Uterus (tissue), 4 donors: ENCODE measurements around the gene CHCHD4. TPM values are rescaled to one million over a fixed set of nuclear protein-coding genes. Genes with fewer than 3 reads are reported as not detected.

Experiments
- DNase-seq, 2 donors: peaks; one replicate each; pipeline ENCODE4 v3.0.0-alpha.2; 2019 to 2020
- H3K27ac ChIP-seq, 2 donors: fragments of 200-600 bp; sonication (generic); 1 replicate in 1 of 2; 2 replicates in 1 of 2; pipeline ENCODE4 v1.5.1; 2016 to 2018
- H3K27me3 ChIP-seq, 2 donors: fragments of 200-600 bp; sonication (generic); one replicate each; pipeline ENCODE4 v1.5.1; 2018 to 2019; ENCODE audit warnings: control low read depth in 1 of 2
- H3K36me3 ChIP-seq, 2 donors: fragments of 200-600 bp; sonication (generic); one replicate each; pipeline ENCODE4 v1.5.1; 2019; ENCODE audit warnings: control low read depth in 1 of 2
- H3K4me1 ChIP-seq, 2 donors: fragments of 200-600 bp; sonication (generic); one replicate each; pipeline ENCODE4 v1.5.1; 2018 to 2019; ENCODE audit warnings: control low read depth in 1 of 2
- H3K4me3 ChIP-seq, 2 donors: fragments of 200-600 bp; sonication (generic); 1 replicate in 1 of 2; 2 replicates in 1 of 2; pipeline ENCODE4 v1.5.1; 2018 to 2019; ENCODE audit warnings: mild to moderate bottlenecking in 1 of 2
- H3K9me3 ChIP-seq, 2 donors: fragments of 200-600 bp; sonication (generic); one replicate each; pipeline ENCODE4 v1.5.1; 2019; ENCODE audit warnings: control low read depth in 1 of 2
- CTCF ChIP-seq, 4 experiments: fragments of 200-600 bp in 2 of 4; fragments of 450-650 bp in 2 of 4; sonication (generic) in 2 of 4; IDR thresholded peaks; one replicate each; pipeline ENCODE4 v1.5.1; 2016 to 2019; ENCODE audit warnings: antibody characterized with exemption in 4 of 4, mild to moderate bottlenecking in 2 of 4, moderate library complexity in 1 of 4
- POLR2A ChIP-seq, 2 donors: fragments of 450-650 bp; IDR thresholded peaks; one replicate each; pipeline ENCODE4 v1.6.1; 2016; ENCODE audit warnings: antibody characterized with exemption in 2 of 2, mild to moderate bottlenecking in 1 of 2, moderate library complexity in 1 of 2
- intact Hi-C: fragments of 100-400 bp; cut with DNase I; formaldehyde crosslinking; loops from one replicate; pipeline ENCODE4 v1.15.1; 2023; ENCODE audit warnings: low total_unique reads
- total RNA-seq, 4 donors: library from RNA; depleted of rRNA in 3 of 4; stranded (reverse); fragments of >200 nt in 3 of 4; gene quantifications; one replicate each; pipeline versions ENCODE4 v1.1.0 to v1.2.4, GENCODE V29; 2014 to 2023
- donor health status: DM: yes; HTN: yes; CAD: no.

Gene CHCHD4
- total RNA-seq, 4 donors from 2014 or later, result 6.2 to 12.0 (median 7.8) TPM

DNA sequence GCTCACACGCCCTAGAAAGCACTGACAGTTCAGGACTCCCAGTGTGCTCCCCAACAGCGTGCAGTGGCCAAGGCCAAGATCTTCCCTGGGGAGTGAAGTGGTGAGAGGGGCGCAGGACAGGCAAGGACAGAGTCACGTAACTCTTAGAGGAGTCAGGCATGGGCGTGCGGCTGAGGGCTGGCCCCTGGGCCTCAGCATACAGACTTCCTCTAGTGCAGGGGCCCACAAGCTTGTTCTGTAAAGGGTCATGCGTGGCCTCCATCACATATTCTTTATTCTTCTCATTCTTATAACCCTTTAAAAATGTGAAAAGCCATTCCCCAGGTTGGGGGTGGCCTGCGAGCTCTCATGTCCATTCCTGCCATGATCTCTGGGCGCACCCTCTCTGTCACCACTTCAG lies 25.4 kb upstream of the CHCHD4 start:
- TF ChIP-seq CTCF (IDR thresholded peaks at IDR 0.05) (no peak), POLR2A (IDR thresholded peaks at IDR 0.05) (no peak)
- no peaks in the 10 kb centered on the region for H3K36me3 ChIP-seq
- no peaks in the 10 kb centered on the region for H3K9me3 ChIP-seq
- H3K27ac ChIP-seq, result no peak overlapping the region
- H3K27me3 ChIP-seq, result no peaks in the 10 kb centered on the region
- H3K4me1 ChIP-seq, result peaks cover 6% of the 10 kb centered on the region in 2 donors
- DNase-seq, result no peak
- no peak overlapping the region for H3K4me3 ChIP-seq
- intact Hi-C loops, result no loop called here

GRCh38 chr3:14148041-14148985 lies 23.6 kb upstream of the CHCHD4 start:
- Histone ChIP-seq H3K27ac (no peak overlapping the region), H3K4me3 (no peak overlapping the region), H3K36me3 (no peaks in the 10 kb centered on the region)

GRCh38 chr3:14147617-14148016 lies 22.9 kb upstream of the CHCHD4 start:
- H3K36me3 ChIP-seq, result no peaks in the 10 kb centered on the region
- intact Hi-C loops, result no loop called here
- H3K4me1 ChIP-seq, result peaks cover 15 to 17% of the 10 kb centered on the region in 2 donors
- no peak overlapping the region for H3K27ac ChIP-seq
- no peaks in the 10 kb centered on the region for H3K27me3 ChIP-seq
- H3K9me3 ChIP-seq, result no peaks in the 10 kb centered on the region
- H3K4me3 ChIP-seq, result no peak overlapping the region
- no peak for TF ChIP-seq CTCF (IDR thresholded peaks at IDR 0.05)
- TF ChIP-seq POLR2A (IDR thresholded peaks at IDR 0.05), result no peak
- no peak for DNase-seq

More at GRCh38 chr3:14148041-14148985, 23.6 kb upstream of the CHCHD4 start:
- DNase-seq, result no peak
- TF ChIP-seq POLR2A (IDR thresholded peaks at IDR 0.05) (no peak), CTCF (IDR thresholded peaks at IDR 0.05) (no peak)
- H3K4me1 ChIP-seq, result peaks cover 10% of the 10 kb centered on the region in 2 donors
- no peaks in the 10 kb centered on the region for H3K27me3 ChIP-seq
- H3K9me3 ChIP-seq, result no peaks in the 10 kb centered on the region
- intact Hi-C loops, result no loop called here

GRCh38 chr3:14147066-14147435 lies 22.4 kb upstream of the CHCHD4 start:
- intact Hi-C loops, result no loop called here
- H3K36me3 ChIP-seq, result no peaks in the 10 kb centered on the region
- no peaks in the 10 kb centered on the region for H3K9me3 ChIP-seq
- peaks cover 19 to 20% of the 10 kb centered on the region in 2 donors for H3K4me1 ChIP-seq
- TF ChIP-seq POLR2A (IDR thresholded peaks at IDR 0.05) (no peak), CTCF (IDR thresholded peaks at IDR 0.05) (no peak)
- peak overlapping the region; percentile 86 to 96 for H3K27ac ChIP-seq
- DNase-seq, result no peak
- no peaks in the 10 kb centered on the region for H3K27me3 ChIP-seq
- no peak overlapping the region for H3K4me3 ChIP-seq

DNA sequence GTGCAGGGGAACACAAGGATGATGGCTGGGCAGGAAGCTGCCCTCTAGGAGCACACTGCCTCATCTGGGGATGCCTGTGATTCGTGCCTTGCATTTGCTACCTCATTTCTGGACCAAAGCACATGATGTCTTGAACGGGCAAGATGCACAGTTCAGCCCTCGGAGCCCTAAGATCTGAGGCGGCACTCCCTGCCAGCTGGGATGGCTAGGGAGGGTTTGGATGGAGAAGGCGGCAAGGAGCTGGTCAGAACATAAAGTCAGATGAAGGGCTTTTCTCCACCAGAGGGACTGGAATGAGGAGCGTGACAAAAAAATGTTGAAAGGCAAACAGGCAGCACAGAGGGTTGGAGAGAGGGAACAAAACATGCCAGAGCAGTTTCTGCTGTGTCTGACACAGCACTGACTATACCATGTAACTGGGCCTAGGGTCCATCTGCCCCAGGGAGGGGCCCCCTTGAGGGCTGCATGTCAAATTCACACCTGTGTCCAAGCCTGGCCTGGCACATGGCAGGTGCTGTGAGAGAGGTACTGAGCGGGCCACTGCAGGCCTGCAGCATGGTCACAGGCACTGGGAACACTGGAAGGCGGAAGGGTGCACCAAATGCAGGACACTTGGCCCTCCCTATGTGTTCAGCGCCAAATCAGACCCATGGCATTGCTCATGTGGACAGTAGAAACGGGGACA lies 21.9 kb upstream of the CHCHD4 start:
- Histone ChIP-seq H3K9me3 (no peaks in the 10 kb centered on the region), H3K36me3 (no peaks in the 10 kb centered on the region), H3K4me1 (peaks cover 19 to 20% of the 10 kb centered on the region in 2 donors), H3K27me3 (no peaks in the 10 kb centered on the region), H3K27ac (peak overlapping the region; percentile 86 to 96), H3K4me3 (no peak overlapping the region)
- intact Hi-C loops, result no loop called here
- DNase-seq, result no peak
- no peak for TF ChIP-seq CTCF (IDR thresholded peaks at IDR 0.05)
- TF ChIP-seq POLR2A (IDR thresholded peaks at IDR 0.05), result no peak
